BLaER1 treated with 17β-estradiol and CSF1 and Interleukin-3, amounts not matched to agents 10 nM and 100 nM (cell line): ENCODE data around the gene MITF.

Source experiments
- H3K27ac ChIP-seq, 11 experiments: shearing (Covaris generic); formaldehyde crosslinking; 2 replicates each; pipeline ENCODE4 v1.8.1; 2022
- H3K27me3 ChIP-seq, 11 experiments: shearing (Covaris generic); formaldehyde crosslinking; 2 replicates each; pipeline ENCODE4 v1.8.1; 2022
- H3K36me3 ChIP-seq, 11 experiments: shearing (Covaris generic); formaldehyde crosslinking; 2 replicates each; pipeline ENCODE4 v1.8.1; 2022
- H3K4me1 ChIP-seq, 10 experiments: shearing (Covaris generic); formaldehyde crosslinking; 2 replicates each; pipeline ENCODE4 v1.8.1; 2022
- H3K4me2 ChIP-seq, 11 experiments: shearing (Covaris generic); formaldehyde crosslinking; 2 replicates each; pipeline ENCODE4 v1.8.1; 2022
- H3K4me3 ChIP-seq, 10 experiments: shearing (Covaris generic); formaldehyde crosslinking; 2 replicates each; pipeline ENCODE4 v1.8.1; 2022
- H3K9ac ChIP-seq, 11 experiments: shearing (Covaris generic); formaldehyde crosslinking; 2 replicates each; pipeline ENCODE4 v1.8.1; 2022
- H3K9me3 ChIP-seq, 11 experiments: shearing (Covaris generic); formaldehyde crosslinking; replicated peaks in 1 of 11; 2 replicates each; pipeline ENCODE4 v1.8.1; 2022
- H4K20me1 ChIP-seq, 11 experiments: shearing (Covaris generic); formaldehyde crosslinking; 2 replicates each; pipeline ENCODE4 v1.8.1; 2022
- Cebpa-rat ChIP-seq, 11 experiments: shearing (Covaris generic); IDR thresholded peaks; 2 replicates each; pipeline ENCODE4 v1.8.1; 2022

MITF gene

DNA sequence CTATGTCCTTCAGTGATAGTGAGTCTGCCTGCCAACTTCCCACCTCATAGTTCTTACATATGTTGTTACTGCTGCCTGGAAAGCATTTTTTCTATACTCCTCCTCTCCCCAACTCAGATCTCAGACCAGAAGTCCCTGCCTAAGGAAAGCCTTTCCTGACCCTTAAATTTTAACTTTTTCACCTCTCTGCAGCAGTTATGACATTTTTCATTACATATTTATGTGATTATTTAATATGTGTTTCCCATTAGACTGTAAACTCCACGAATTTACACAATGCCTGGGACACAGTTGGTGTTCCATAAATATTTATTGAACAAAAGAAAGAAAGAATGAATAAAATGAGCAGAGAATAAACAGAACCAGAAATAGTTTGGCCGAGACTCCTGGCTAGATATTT, 125.5 kb downstream of the MITF start:
- H3K27me3 ChIP-seq = no peaks in the 10 kb centered on the region
- peaks cover 0 to 98% (median 0%) of the 10 kb centered on the region in 11 experiments; a peak in 6 of 22 replicates for H4K20me1 ChIP-seq
- H3K9ac ChIP-seq = no peak overlapping the region
- H3K27ac ChIP-seq = no peak overlapping the region
- H3K9me3 ChIP-seq = no peaks in the 10 kb centered on the region
- no peak overlapping the region for H3K4me2 ChIP-seq
- peaks cover 0 to 8% (median 0%) of the 10 kb centered on the region in 10 experiments; a peak in 1 of 20 replicates for H3K4me1 ChIP-seq
- no peak overlapping the region for H3K4me3 ChIP-seq
- TF ChIP-seq Cebpa-rat (IDR thresholded peaks at IDR 0.05) = no peak
- peaks cover 0 to 10% (median 0%) of the 10 kb centered on the region in 11 experiments; a peak in 2 of 22 replicates for H3K36me3 ChIP-seq

DNA sequence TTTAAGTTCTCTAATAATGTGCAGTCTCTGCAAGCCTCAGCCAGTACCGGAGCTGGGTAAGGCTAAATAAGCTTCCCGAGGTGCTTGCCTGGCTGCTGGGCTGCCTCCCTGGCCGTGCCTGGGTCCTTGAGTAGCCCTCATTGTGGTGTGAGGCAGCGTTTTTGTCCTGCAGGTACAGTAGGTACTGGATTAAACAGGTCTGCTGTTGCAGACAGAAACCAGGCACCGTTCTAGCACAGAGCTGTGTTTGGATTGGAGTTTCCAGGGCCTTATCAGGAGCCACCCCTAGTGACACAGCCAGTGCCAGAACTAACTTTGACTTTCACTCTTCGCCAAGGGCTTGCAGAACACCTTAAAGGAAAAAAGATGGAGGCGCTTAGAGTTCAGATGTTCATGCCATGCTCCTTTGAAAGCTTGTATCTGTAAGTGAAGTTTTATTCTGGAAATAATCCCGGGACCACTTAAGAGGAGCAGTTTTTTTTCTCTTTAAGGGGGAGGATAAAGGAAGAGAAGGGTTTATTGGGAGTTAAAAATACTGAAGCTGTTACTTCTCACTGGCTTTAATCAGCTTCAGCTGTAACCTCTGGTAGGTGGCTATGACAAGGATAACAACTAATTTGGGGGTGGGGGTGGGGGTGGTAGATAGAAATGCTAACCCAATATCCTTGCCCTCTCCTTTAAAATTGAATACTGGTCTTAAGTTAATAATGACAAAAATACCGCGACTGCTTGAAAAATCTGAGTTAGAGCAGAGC, 126.8 kb downstream of the MITF start:
- H3K4me2 ChIP-seq = no peak overlapping the region
- TF ChIP-seq Cebpa-rat (IDR thresholded peaks at IDR 0.05) = no peak
- peaks cover 0 to 10% (median 0%) of the 10 kb centered on the region in 10 experiments; a peak in 1 of 20 replicates for H3K4me1 ChIP-seq
- peaks cover 0 to 97% (median 0%) of the 10 kb centered on the region in 11 experiments; a peak in 6 of 22 replicates for H4K20me1 ChIP-seq
- peaks cover 0 to 6% (median 0%) of the 10 kb centered on the region in 11 experiments; a peak in 1 of 22 replicates for H3K36me3 ChIP-seq
- H3K9ac ChIP-seq = no peak overlapping the region
- no peaks in the 10 kb centered on the region for H3K27me3 ChIP-seq
- H3K27ac ChIP-seq = no peak overlapping the region
- no peaks in the 10 kb centered on the region for H3K9me3 ChIP-seq
- no peak overlapping the region for H3K4me3 ChIP-seq

DNA sequence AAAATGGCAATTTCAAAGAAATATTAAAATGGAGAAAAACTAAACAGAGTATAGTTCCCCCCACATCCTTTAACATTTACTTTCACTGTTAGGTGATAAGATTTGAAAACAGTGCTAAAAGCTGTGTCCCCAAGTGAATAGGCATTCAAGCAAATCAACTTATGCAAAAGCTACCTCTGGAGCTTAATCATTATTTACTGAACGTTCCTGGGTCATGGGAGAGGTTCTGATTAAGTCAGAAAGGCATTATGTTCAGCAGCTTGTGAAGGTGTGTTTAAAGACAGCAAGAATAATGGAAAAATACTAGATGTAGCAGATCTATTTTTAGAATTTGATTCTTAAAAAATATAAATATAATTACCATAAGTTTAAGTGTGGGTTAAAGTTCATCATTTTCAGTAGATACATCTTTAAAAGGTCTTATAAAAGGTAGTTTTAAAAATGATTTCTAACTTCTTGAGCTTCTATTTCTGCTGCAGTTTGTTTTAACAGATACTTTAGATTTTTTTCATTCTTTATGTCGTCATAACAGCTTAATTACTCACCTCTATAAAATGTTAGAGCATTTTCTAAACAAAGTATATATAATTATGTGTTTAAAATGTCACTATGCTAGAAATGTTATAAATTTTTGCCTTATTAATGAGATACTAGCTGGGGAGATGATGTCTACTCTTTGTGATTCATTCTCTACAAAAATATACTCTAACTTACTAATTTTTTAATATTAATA, 127.9 kb downstream of the MITF start:
- Histone ChIP-seq H3K9me3 (no peaks in the 10 kb centered on the region), H3K4me3 (no peak overlapping the region), H3K4me2 (no peak overlapping the region), H3K4me1 (peaks cover 0 to 20% (median 0%) of the 10 kb centered on the region in 10 experiments; a peak in 4 of 20 replicates), H3K27me3 (no peaks in the 10 kb centered on the region), H3K9ac (no peak overlapping the region), H3K36me3 (no peaks in the 10 kb centered on the region; a peak in 1 of 22 replicates), H3K27ac (no peak overlapping the region), H4K20me1 (peaks cover 0 to 97% (median 0%) of the 10 kb centered on the region in 11 experiments; a peak in 6 of 22 replicates)
- no peak for TF ChIP-seq Cebpa-rat (IDR thresholded peaks at IDR 0.05)

DNA sequence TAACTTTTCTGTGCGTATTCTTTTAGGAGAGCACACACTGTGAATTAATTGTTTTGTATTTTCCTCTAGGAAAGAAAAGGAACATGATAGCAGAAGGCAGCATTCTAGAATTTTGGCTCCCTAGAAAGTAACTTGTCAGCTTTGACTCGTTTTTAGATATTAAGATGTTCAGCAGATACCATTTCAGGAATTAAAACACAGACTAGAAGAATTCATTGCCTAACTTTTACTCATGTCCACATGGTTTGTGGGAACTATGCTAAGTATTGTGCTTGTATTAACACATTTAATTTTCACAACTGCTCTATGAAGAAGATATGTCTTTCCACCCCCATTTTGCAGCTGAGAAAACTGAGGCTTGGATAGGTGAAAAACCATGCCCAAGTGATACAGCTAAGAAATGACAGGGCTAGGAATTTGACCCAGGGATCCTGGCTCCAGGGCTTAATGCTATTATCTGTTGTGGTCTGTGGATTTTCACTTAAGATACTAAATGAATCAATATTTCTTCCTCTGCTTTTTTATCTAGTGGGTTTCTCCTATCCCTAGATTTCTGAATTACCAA, 128.8 kb downstream of the MITF start:
- TF ChIP-seq Cebpa-rat (IDR thresholded peaks at IDR 0.05) = no peak
- H3K9me3 ChIP-seq = no peaks in the 10 kb centered on the region
- no peak overlapping the region for H3K9ac ChIP-seq
- no peak overlapping the region for H3K27ac ChIP-seq
- no peaks in the 10 kb centered on the region; a peak in 1 of 22 replicates for H3K36me3 ChIP-seq
- H3K4me3 ChIP-seq = no peak overlapping the region
- peaks cover 0 to 21% (median 0%) of the 10 kb centered on the region in 10 experiments; a peak in 4 of 20 replicates for H3K4me1 ChIP-seq
- H4K20me1 ChIP-seq = peaks cover 0 to 97% (median 0%) of the 10 kb centered on the region in 11 experiments; a peak in 6 of 22 replicates
- H3K27me3 ChIP-seq = no peaks in the 10 kb centered on the region
- no peak overlapping the region for H3K4me2 ChIP-seq

DNA sequence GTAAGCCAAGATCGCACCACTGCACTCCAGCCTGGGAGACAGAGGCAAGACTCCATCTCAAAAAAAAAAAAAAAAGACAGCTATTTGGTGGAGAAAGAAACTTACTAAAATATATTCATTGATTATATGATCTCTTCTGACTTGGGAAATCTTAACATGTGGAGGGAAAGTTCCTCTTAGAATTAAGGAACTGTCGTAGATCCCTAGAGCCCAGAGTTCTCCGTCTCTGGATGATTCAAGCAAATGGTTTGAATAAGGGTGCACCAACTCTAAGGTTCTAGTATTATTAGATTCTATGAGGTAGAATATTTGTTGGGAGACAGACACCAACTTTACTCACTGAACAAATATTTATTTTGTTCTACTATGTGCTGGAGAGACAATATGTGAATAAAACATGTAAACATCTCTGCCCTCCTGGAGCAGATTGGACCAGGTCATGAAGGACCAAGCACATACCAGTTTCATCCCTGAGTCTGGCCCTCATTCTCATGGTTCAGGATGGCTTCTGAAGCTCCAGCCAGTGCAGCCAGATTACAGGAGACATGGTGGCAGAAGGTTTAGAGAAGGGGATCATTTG, 129.7 kb downstream of the MITF start:
- Histone ChIP-seq H4K20me1 (peaks cover 0 to 97% (median 0%) of the 10 kb centered on the region in 11 experiments; a peak in 6 of 22 replicates), H3K4me1 (peaks cover 0 to 21% (median 0%) of the 10 kb centered on the region in 10 experiments; a peak in 4 of 20 replicates), H3K27ac (no peak overlapping the region), H3K27me3 (no peaks in the 10 kb centered on the region), H3K36me3 (no peaks in the 10 kb centered on the region; a peak in 1 of 22 replicates), H3K4me3 (no peak overlapping the region), H3K9ac (no peak overlapping the region), H3K4me2 (no peak overlapping the region; a peak in 1 of 22 replicates), H3K9me3 (no peaks in the 10 kb centered on the region)
- TF ChIP-seq Cebpa-rat (IDR thresholded peaks at IDR 0.05) = no peak

DNA sequence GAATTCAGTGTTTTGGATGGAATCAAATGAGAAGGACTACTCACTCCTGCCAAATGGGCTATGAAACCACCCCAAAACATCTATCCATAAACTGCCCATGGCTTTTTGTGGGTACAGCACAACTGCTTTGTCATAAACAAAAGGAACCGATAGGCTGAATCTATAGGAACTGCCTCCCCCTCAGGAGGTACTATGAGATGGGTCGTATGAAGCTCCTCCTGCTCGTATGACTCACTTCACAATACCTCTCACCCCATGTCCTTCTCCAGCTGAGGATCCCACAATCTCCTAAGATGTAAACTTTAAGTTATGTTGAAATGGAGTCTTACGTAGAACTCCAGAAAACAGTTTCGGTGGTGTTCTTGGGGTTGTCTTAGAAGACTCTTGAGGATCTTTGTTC, 130.4 kb downstream of the MITF start:
- Histone ChIP-seq H3K9me3 (no peaks in the 10 kb centered on the region), H3K36me3 (no peaks in the 10 kb centered on the region; a peak in 1 of 22 replicates), H3K27me3 (no peaks in the 10 kb centered on the region), H4K20me1 (peaks cover 0 to 97% (median 0%) of the 10 kb centered on the region in 11 experiments; a peak in 6 of 22 replicates), H3K4me1 (peaks cover 0 to 21% (median 0%) of the 10 kb centered on the region in 10 experiments; a peak in 4 of 20 replicates), H3K4me2 (no peak overlapping the region), H3K27ac (no peak overlapping the region), H3K4me3 (no peak overlapping the region), H3K9ac (no peak overlapping the region)
- TF ChIP-seq Cebpa-rat (IDR thresholded peaks at IDR 0.05) = no peak

DNA sequence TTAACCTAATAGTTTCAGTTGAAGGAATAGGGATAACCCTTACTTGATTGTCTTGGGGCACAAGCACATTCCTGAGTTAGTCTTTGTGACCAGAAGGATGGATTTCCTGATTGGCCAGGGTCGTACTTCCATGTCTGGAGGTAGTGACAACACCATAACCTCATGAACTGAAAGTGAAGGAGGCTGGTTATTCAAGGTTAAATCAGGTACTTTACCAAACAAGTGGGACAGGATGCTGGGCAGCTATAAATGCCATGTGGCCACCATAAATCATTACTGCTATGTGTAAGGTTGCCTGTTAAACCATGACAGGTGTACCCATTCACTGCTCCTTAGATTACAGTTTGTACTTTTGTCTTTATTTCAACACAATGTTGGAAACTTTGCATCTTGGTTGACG, 132.0 kb downstream of the MITF start:
- no peak overlapping the region for H3K27ac ChIP-seq
- H3K9me3 ChIP-seq = no peaks in the 10 kb centered on the region

DNA sequence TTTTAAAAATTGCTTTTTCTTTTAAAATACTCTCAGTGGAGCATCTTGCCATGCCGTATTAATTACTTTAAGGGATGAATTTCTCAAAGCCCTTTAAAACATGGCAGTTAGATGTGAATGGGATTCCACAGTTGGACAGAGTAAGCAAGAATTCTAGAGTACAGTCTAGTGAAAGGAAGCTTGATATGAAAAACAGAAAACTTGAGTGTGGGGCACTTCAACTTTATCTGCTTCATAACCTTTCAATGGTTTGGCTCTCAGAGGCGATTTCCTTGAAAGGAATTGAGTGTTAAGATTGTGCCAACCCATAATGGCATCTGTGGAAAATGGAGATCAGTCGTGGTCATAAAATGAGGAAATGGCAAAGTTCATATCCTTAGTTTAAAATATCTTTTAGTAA, 132.6 kb downstream of the MITF start:
- Histone ChIP-seq H3K4me1 (peaks cover 0 to 21% (median 0%) of the 10 kb centered on the region in 10 experiments; a peak in 4 of 20 replicates), H3K9me3 (no peaks in the 10 kb centered on the region), H3K27ac (no peak overlapping the region), H3K27me3 (no peaks in the 10 kb centered on the region), H4K20me1 (peaks cover 0 to 97% (median 0%) of the 10 kb centered on the region in 11 experiments; a peak in 6 of 22 replicates), H3K4me3 (no peak overlapping the region), H3K9ac (no peak overlapping the region), H3K36me3 (no peaks in the 10 kb centered on the region; a peak in 1 of 22 replicates), H3K4me2 (peak overlapping the region in 2 of 11 experiments; percentile 44 to 52; a peak in 3 of 22 replicates)
- no peak for TF ChIP-seq Cebpa-rat (IDR thresholded peaks at IDR 0.05)

More for the DNA sequence above, 132.0 kb downstream of the MITF start:
- peaks cover 0 to 21% (median 0%) of the 10 kb centered on the region in 10 experiments; a peak in 4 of 20 replicates for H3K4me1 ChIP-seq
- H3K36me3 ChIP-seq = no peaks in the 10 kb centered on the region; a peak in 1 of 22 replicates
- no peaks in the 10 kb centered on the region for H3K27me3 ChIP-seq
- H3K4me2 ChIP-seq = peak overlapping the region in 2 of 11 experiments; percentile 44 to 52; a peak in 4 of 22 replicates
- no peak for TF ChIP-seq Cebpa-rat (IDR thresholded peaks at IDR 0.05)
- H3K4me3 ChIP-seq = no peak overlapping the region
- no peak overlapping the region for H3K9ac ChIP-seq
- H4K20me1 ChIP-seq = peaks cover 0 to 97% (median 0%) of the 10 kb centered on the region in 11 experiments; a peak in 6 of 22 replicates
